Endothelial cell of umbilical vein (primary cell): ENCODE results near the gene CACNA1S. TPM values are rescaled to one million over a fixed set of nuclear protein-coding genes. Genes with fewer than 3 reads are reported as not detected.

Experiments
- BruUV-seq: library from RNA; stranded (reverse); fragments of 400-500 nt; replicated peaks from 2 replicates; lab custom pipeline; 2021; lab: Mats Ljungman, UMichigan
- CTCF ChIA-PET: fragments of 300-600, 350-600 bp; sonication (Branson Sonifier 250); formaldehyde crosslinking; loops from one replicate; lab custom pipeline; 2021; ENCODE audit warnings: antibody characterized with exemption, inconsistent platforms; lab: Charles Lee
- POLR2A ChIA-PET: fragments of 300-600, 350-600 bp; sonication (Branson Sonifier 250); formaldehyde crosslinking; loops from one replicate; lab custom pipeline; 2021; ENCODE audit warnings: antibody characterized with exemption, inconsistent platforms; lab: Charles Lee
- DNase-seq: peaks from one replicate; pipeline ENCODE4 v3.0.0-alpha.2; 2011; ENCODE audit warnings: low read depth, low spot score
- FAIRE-seq: peaks from 2 replicates; lab custom pipeline; 2011; peaks lifted over from hg19 to GRCh38; lab: Jason Lieb, UNC
- H2AFZ ChIP-seq: 2 replicates; pipeline ENCODE4 v1.6.0; 2012; ENCODE audit warnings: low read depth, low read length, control low read depth, inconsistent platforms
- H3K27ac ChIP-seq: 2 replicates; pipeline ENCODE4 v1.5.1; 2011; ENCODE audit warnings: low read depth, mild to moderate bottlenecking, control low read depth, low read length, moderate library complexity; ENCODE audit not compliant: insufficient read depth
- H3K27me3 ChIP-seq, 2 experiments: 2 replicates each; pipeline versions ENCODE4 v1.6.0 to v1.6.1; 2011; ENCODE audit warnings: low read length in 2 of 2, mixed read lengths in 1 of 2; ENCODE audit not compliant: control insufficient read depth in 2 of 2, insufficient read depth in 2 of 2
- H3K36me3 ChIP-seq, 2 experiments: 2 replicates in 1 of 2; 3 replicates in 1 of 2; pipeline ENCODE4 v1.5.1; 2011; ENCODE audit warnings: low read length in 2 of 2, mild to moderate bottlenecking in 1 of 2, moderate library complexity in 1 of 2; ENCODE audit not compliant: control insufficient read depth in 2 of 2, insufficient read depth in 2 of 2; ENCODE audit errors: extremely low read depth in 1 of 2
- H3K4me1 ChIP-seq: 3 replicates; pipeline ENCODE4 v1.5.1; 2011; ENCODE audit warnings: mild to moderate bottlenecking, low read length; ENCODE audit not compliant: control insufficient read depth, insufficient read depth; ENCODE audit errors: extremely low read depth
- H3K4me2 ChIP-seq: 2 replicates; pipeline ENCODE4 v1.6.1; 2011; ENCODE audit warnings: low read length, control low read depth, mixed read lengths; ENCODE audit not compliant: insufficient read depth
- H3K4me3 ChIP-seq, 3 experiments: fragments of 200-600 bp in 1 of 3; sonication (generic), shearing (Covaris generic) in 1 of 3; replicated peaks in 1 of 3; 2 replicates each; pipeline ENCODE4 v1.5.1; 2011 to 2016; ENCODE audit warnings: control low read depth in 3 of 3, low read length in 3 of 3, mild to moderate bottlenecking in 2 of 3, inconsistent platforms in 1 of 3, low read depth in 1 of 3, moderate library complexity in 1 of 3; ENCODE audit not compliant: insufficient read depth in 1 of 3
- H3K79me2 ChIP-seq: 2 replicates; pipeline ENCODE4 v1.6.0; 2012; ENCODE audit warnings: low read length, inconsistent platforms; ENCODE audit not compliant: control insufficient read depth, insufficient read depth
- H3K9ac ChIP-seq: replicated peaks from 2 replicates; pipeline ENCODE3; 2011; ENCODE audit warnings: low read length, control low read depth; ENCODE audit not compliant: insufficient read depth; ENCODE audit errors: extremely low read depth
- H3K9me1 ChIP-seq: replicated peaks from 3 replicates; pipeline ENCODE4 v1.6.0; 2011; ENCODE audit warnings: mild to moderate bottlenecking, low read length; ENCODE audit not compliant: control insufficient read depth, insufficient read depth; ENCODE audit errors: extremely low read depth
- H3K9me3 ChIP-seq: replicated peaks from 2 replicates; pipeline ENCODE4 v1.5.1; 2012; ENCODE audit warnings: low read length, inconsistent platforms; ENCODE audit not compliant: control insufficient read depth, insufficient read depth
- H4K20me1 ChIP-seq: replicated peaks from 2 replicates; pipeline ENCODE3; 2011; ENCODE audit warnings: mild to moderate bottlenecking, low read length; ENCODE audit not compliant: control insufficient read depth, insufficient read depth; ENCODE audit errors: extremely low read depth
- CTCF ChIP-seq, 2 donors: IDR thresholded peaks; 1 replicate in 1 of 2; 2 replicates in 1 of 2; pipeline ENCODE4 v1.5.1; 2011; ENCODE audit warnings: low read length in 2 of 2, mild to moderate bottlenecking in 2 of 2, moderate library complexity in 2 of 2, control low read depth in 1 of 2, inconsistent platforms in 1 of 2, low read depth in 1 of 2; ENCODE audit not compliant: insufficient read depth in 1 of 2; ENCODE audit errors: extremely low read depth in 1 of 2
- EZH2 ChIP-seq: IDR thresholded peaks from 2 replicates; pipeline ENCODE4 v1.6.1; 2012; ENCODE audit warnings: borderline replicate concordance, low read depth, mild to moderate bottlenecking, moderate library complexity, low read length, inconsistent platforms; ENCODE audit not compliant: severe bottlenecking
- FOS ChIP-seq: IDR thresholded peaks from 2 replicates; pipeline ENCODE4 v1.6.1; 2011; ENCODE audit warnings: mild to moderate bottlenecking, low read length, moderate library complexity, borderline replicate concordance; ENCODE audit not compliant: insufficient read depth
- GATA2 ChIP-seq: IDR thresholded peaks from 2 replicates; pipeline ENCODE4 v1.7.0; 2011; ENCODE audit warnings: low read depth, mild to moderate bottlenecking, moderate library complexity, mixed read lengths, low read length; ENCODE audit not compliant: insufficient read length, insufficient read depth
- JUN ChIP-seq: IDR thresholded peaks from 2 replicates; pipeline ENCODE4 v1.6.1; 2011; ENCODE audit warnings: borderline replicate concordance, low read depth; ENCODE audit not compliant: insufficient read length, insufficient read depth
- MAX ChIP-seq: IDR thresholded peaks from 2 replicates; pipeline ENCODE4 v1.6.1; 2011; ENCODE audit not compliant: insufficient read depth, insufficient read length
- MYC ChIP-seq: IDR thresholded peaks from one replicate; pipeline ENCODE4 v1.6.1; 2011; ENCODE audit warnings: mild to moderate bottlenecking, low read depth, low read length
- POLR2A ChIP-seq: IDR thresholded peaks from 2 replicates; pipeline ENCODE4 v1.6.1; 2012; ENCODE audit warnings: low read depth, mild to moderate bottlenecking, control low read depth, low read length
- POLR2AphosphoS5 ChIP-seq: IDR thresholded peaks from 2 replicates; pipeline ENCODE4 v1.6.1; 2012; ENCODE audit warnings: low read depth, mild to moderate bottlenecking, control low read depth, low read length, moderate library complexity; ENCODE audit not compliant: insufficient read depth
- dilution Hi-C: fragments of 300-500 bp; cut with MboI; formaldehyde crosslinking; loops from one replicate; pipeline ENCODE4 v1.15.0; 2019; ENCODE audit warnings: low sequenced_read_pairs; ENCODE audit not compliant: extremely low pct_ligation_motif_present
- intact Hi-C: fragments of 100-400 bp; cut with micrococcal nuclease; formaldehyde crosslinking; loops from one replicate; pipeline ENCODE4 v1.10.0; 2022
- polyA plus RNA-seq, 4 experiments: library from polyadenylated mRNA; depleted of rRNA in 3 of 4; stranded (reverse) in 3 of 4; unstranded in 1 of 4; fragments of >200 nt; gene quantifications; 2 replicates each; pipeline versions ENCODE4 v1.2.1 to v1.2.3, GENCODE V29; 2011 to 2012; ENCODE audit warnings: missing spikeins in 1 of 4
- total RNA-seq: library from RNA; stranded (reverse); gene quantifications from 2 replicates; pipeline ENCODE4 v1.2.3, GENCODE V29; 2021

The CACNA1S gene
- total and polyA plus RNA-seq, 2 donors (not counting 3 experiments of a cell fraction or from before 2014, with no cell fraction given): not detected

GRCh38 chr1:201146626-201147390 is 34.6 kb upstream of the CACNA1S start:
- H3K9me1 ChIP-seq: no peaks in the 10 kb centered on the region
- H3K36me3 ChIP-seq: peaks cover 6 to 42% of the 10 kb centered on the region in 2 experiments
- ChIA-PET POLR2A (no interaction called here), CTCF (interaction anchor here (1.0 to 1.5 kb wide), 2 partner anchors 7 to 76 kb away, joined by 4 read pairs; partner anchors contain the start of gene TMEM9)
- DNase-seq (no peak), FAIRE-seq (no peak)
- no peaks in the 10 kb centered on the region for H3K4me1 ChIP-seq
- no peak for TF ChIP-seq JUN
- no peak for TF ChIP-seq POLR2AphosphoS5
- no peak for TF ChIP-seq MAX
- no peak for TF ChIP-seq FOS
- no peak for TF ChIP-seq EZH2
- TF ChIP-seq CTCF (IDR thresholded peaks at IDR 0.05; ENCODE audit: extremely low read depth in 1 of 2, insufficient read depth in 1 of 2, low read depth in 1 of 2, low read length in 2 of 2): no peak
- no peak for TF ChIP-seq GATA2
- no peak for TF ChIP-seq POLR2A
- TF ChIP-seq MYC: no peak
- dilution Hi-C loops (no loop called here), intact Hi-C loops (no loop called here)
- BruUV-seq: no TSS peak
- H3K27me3 ChIP-seq: no peaks in the 10 kb centered on the region
- no peak overlapping the region for H2AFZ ChIP-seq
- H4K20me1 ChIP-seq: no peaks in the 10 kb centered on the region
- H3K79me2 ChIP-seq: no peaks in the 10 kb centered on the region
- H3K9me3 ChIP-seq: no peaks in the 10 kb centered on the region
- H3K9ac ChIP-seq: no peak overlapping the region
- no peak overlapping the region for H3K4me3 ChIP-seq
- H3K27ac ChIP-seq: no peak overlapping the region
- no peak overlapping the region for H3K4me2 ChIP-seq
